K562 treated with DMSO at 1 percent for 4 hours (cell line): Measurements from ENCODE around the gene DENND1A. TPM values are rescaled to one million over a fixed set of nuclear protein-coding genes. Genes with fewer than 3 reads are reported as not detected.

Experiments
- total RNA-seq: library from RNA; unstranded; fragments of 300-600 nt; gene quantifications from 2 replicates; pipeline ENCODE4 v1.2.3, GENCODE V29; 2022; ENCODE audit not compliant: insufficient read depth

The DENND1A gene
- 8.5 and 13.2 TPM in 2 replicates for total RNA-seq

GRCh38 chr9:123929870-123930831 lies at the start of gene DENND1A:
TSS of gene DENND1A (minus strand) at chr9:123930126. CDS start at chr9:123929905, 221 bp downstream.

GRCh38 chr9:123355761-123356431 lies 574.0 kb downstream of the DENND1A start, which contains the start of gene CRB2:
TSS of gene CRB2 (plus strand) at chr9:123356197. CDS start at chr9:123356261, 64 bp downstream.

Other genes starting within 250 kb of the DENND1A start
- gene LHX2, start 81.6 kb upstream of the DENND1A start, total RNA-seq: not detected in 2 replicates